ENCODE results near the gene LTBP2.

Gene LTBP2

DNA sequence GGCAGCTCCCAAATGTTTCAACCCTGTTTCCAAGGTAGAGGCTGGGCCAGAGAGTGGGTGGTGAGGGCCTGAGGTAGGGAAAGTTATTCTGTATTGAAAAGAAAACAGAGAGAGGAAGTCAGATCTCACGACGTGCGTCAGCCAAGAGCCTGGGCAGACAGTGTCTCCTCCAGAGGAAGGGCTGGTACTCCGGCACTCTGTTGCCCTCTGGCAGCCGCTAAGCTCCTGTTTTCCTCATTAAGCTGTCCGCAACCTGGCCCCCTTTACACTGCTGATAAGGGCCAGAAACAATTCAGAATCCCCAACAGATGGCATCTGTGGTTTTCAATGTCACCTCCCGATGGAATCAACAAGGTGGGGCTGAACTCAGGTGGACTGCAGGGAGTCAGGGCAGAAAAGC lies 26.0 kb upstream of the LTBP2 start:
- TF ChIP-seq EZH2phosphoT487 (IDR thresholded peaks at IDR 0.05; ENCODE audit: borderline replicate concordance, low read length), result no peak
- TF ChIP-seq CTCF (IDR thresholded peaks at IDR 0.05; ENCODE audit: low read depth, low read length, poor library complexity, severe bottlenecking), result no peak
- Histone ChIP-seq H3K4me1 (ENCODE audit: control insufficient read depth, low read length) (no peaks in the 10 kb centered on the region), H3K9me3 (ENCODE audit: control insufficient read depth, insufficient read depth, low read length) (no peaks in the 10 kb centered on the region), H3K27ac (ENCODE audit: low read depth, low read length) (no peak overlapping the region), H3K4me3 (ENCODE audit: low read length) (no peak overlapping the region), H3K79me2 (ENCODE audit: control insufficient read depth, low read length) (no peaks in the 10 kb centered on the region), H3F3A (ENCODE audit: control insufficient read depth, insufficient read depth) (no peaks in the 10 kb centered on the region), H3K27me3 (ENCODE audit: control insufficient read depth, low read length) (peaks cover 16% of the 10 kb centered on the region), H4K20me1 (ENCODE audit: control insufficient read depth, insufficient read depth, low read depth, low read length) (no peaks in the 10 kb centered on the region), H3K4me2 (ENCODE audit: low read length) (no peak overlapping the region), H3K9me2 (replicated peaks; ENCODE audit: control insufficient read depth, low read length) (no peaks in the 10 kb centered on the region), H3K36me3 (ENCODE audit: control insufficient read depth, low read length) (no peaks in the 10 kb centered on the region)

DNA sequence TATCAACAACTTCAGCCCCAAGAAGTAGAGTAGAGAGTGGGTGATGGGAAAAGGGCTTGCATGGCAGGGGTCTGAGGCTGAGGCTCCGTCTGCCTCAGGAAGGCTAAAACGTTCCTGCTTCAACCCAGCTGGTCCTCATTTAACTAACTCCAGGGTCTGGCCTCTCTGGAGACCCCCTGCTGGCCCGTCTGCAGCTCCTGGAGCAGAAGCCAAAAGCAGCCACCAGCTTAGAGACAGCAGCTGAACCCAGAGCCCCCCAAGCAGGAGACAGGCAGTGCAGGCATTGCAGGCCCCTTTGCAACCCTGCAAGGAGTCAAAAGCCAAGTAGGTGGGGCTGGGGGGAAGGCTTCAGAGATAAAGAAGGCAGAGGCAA lies 25.1 kb upstream of the LTBP2 start:
- no peaks in the 10 kb centered on the region for H3K79me2 ChIP-seq (ENCODE audit: control insufficient read depth, low read length)
- no peak overlapping the region for H3K4me3 ChIP-seq (ENCODE audit: low read length)
- TF ChIP-seq EZH2phosphoT487 (IDR thresholded peaks at IDR 0.05; ENCODE audit: borderline replicate concordance, low read length) (no peak), CTCF (IDR thresholded peaks at IDR 0.05; ENCODE audit: low read depth, low read length, poor library complexity, severe bottlenecking) (no peak)
- H3K9me3 ChIP-seq (ENCODE audit: control insufficient read depth, insufficient read depth, low read length), result no peaks in the 10 kb centered on the region
- H3K4me1 ChIP-seq (ENCODE audit: control insufficient read depth, low read length), result no peaks in the 10 kb centered on the region
- no peaks in the 10 kb centered on the region for H3F3A ChIP-seq (ENCODE audit: control insufficient read depth, insufficient read depth)
- H3K27ac ChIP-seq (ENCODE audit: low read depth, low read length), result no peak overlapping the region
- H3K36me3 ChIP-seq (ENCODE audit: control insufficient read depth, low read length), result no peaks in the 10 kb centered on the region
- no peaks in the 10 kb centered on the region for H4K20me1 ChIP-seq (ENCODE audit: control insufficient read depth, insufficient read depth, low read depth, low read length)
- H3K27me3 ChIP-seq (ENCODE audit: control insufficient read depth, low read length), result peaks cover 16% of the 10 kb centered on the region
- H3K4me2 ChIP-seq (ENCODE audit: low read length), result no peak overlapping the region
- no peaks in the 10 kb centered on the region for H3K9me2 ChIP-seq (replicated peaks; ENCODE audit: control insufficient read depth, low read length)

DNA sequence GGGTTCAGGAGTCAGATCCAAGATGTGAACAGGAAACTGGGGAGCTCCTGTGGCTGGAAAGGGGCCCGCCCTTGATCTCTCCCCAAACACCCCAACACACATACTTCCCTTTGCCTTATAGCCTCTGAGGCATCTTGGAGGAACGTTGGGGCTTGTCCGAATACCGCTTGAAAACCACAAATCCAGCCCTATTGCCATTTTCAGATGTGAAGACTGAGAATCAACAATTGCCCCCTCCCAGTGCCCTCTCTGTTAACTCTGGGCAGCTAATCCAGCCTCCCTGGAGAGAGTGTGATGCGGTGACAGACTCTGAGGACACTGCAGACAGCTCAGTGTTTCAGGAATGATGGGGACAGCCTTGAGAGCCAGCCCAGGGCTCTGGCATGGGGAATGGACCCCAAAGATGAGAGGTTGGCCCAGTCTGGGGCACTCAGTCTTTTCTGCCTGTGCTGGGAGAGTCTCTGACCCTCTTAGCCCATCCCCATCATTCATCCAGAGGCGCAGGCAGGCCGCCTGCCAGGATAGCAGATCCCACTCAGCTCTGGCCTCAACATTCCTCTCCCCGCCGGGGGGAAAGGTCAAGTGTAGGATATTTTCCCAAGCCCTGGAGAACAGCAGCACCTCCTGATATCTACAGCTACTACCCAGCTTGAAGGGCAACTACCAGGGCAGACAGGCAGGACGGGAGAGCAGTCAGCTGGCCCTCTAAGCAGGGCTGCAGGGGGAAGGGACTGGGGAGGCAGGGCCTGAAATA lies 24.6 kb upstream of the LTBP2 start:
- no peaks in the 10 kb centered on the region for H3F3A ChIP-seq (ENCODE audit: control insufficient read depth, insufficient read depth)
- no peaks in the 10 kb centered on the region for H4K20me1 ChIP-seq (ENCODE audit: control insufficient read depth, insufficient read depth, low read depth, low read length)
- no peak overlapping the region for H3K27ac ChIP-seq (ENCODE audit: low read depth, low read length)
- H3K4me1 ChIP-seq (ENCODE audit: control insufficient read depth, low read length), result no peaks in the 10 kb centered on the region
- no peak overlapping the region for H3K4me3 ChIP-seq (ENCODE audit: low read length)
- TF ChIP-seq EZH2phosphoT487 (IDR thresholded peaks at IDR 0.05; ENCODE audit: borderline replicate concordance, low read length) (no peak), CTCF (IDR thresholded peaks at IDR 0.05; ENCODE audit: low read depth, low read length, poor library complexity, severe bottlenecking) (no peak)
- H3K36me3 ChIP-seq (ENCODE audit: control insufficient read depth, low read length), result no peaks in the 10 kb centered on the region
- no peaks in the 10 kb centered on the region for H3K9me3 ChIP-seq (ENCODE audit: control insufficient read depth, insufficient read depth, low read length)
- H3K9me2 ChIP-seq (replicated peaks; ENCODE audit: control insufficient read depth, low read length), result no peaks in the 10 kb centered on the region
- H3K27me3 ChIP-seq (ENCODE audit: control insufficient read depth, low read length), result peaks cover 16% of the 10 kb centered on the region
- no peaks in the 10 kb centered on the region for H3K79me2 ChIP-seq (ENCODE audit: control insufficient read depth, low read length)
- H3K4me2 ChIP-seq (ENCODE audit: low read length), result no peak overlapping the region

All from DOHH2 (cell line).